SK-N-SH (cell line): ENCODE results near the gene MALAT1. TPM values are rescaled to one million over a fixed set of nuclear protein-coding genes. Genes with fewer than 3 reads are reported as not detected.
A peak's percentile ranks its signal among the peaks of the same experiment; 100 is the strongest.

Experiments
- CTCF ChIA-PET: fragments of 300-600, 350-600 bp; formaldehyde crosslinking; extraction: SDS; loops from one replicate; lab custom pipeline; 2021; lab: Yijun Ruan, JAX
- POLR2A ChIA-PET: fragments of 350-600 bp; sonication (Branson Sonifier 250); formaldehyde crosslinking; extraction: SDS; loops from one replicate; lab custom pipeline; 2020; ENCODE audit warnings: antibody characterized with exemption, inconsistent platforms; lab: Yijun Ruan, JAX
- DNase-seq: peaks from one replicate; pipeline ENCODE4 v3.0.0; 2012
- H2AFZ ChIP-seq: fragments of 200-600 bp; sonication (generic); 2 replicates; pipeline ENCODE4 v1.8.1; 2016; ENCODE audit warnings: antibody characterized with exemption, mild to moderate bottlenecking, low read depth
- H3F3A ChIP-seq: fragments of 200-600 bp; sonication (generic); replicated peaks from 2 replicates; pipeline ENCODE3; 2016; ENCODE audit warnings: antibody characterized with exemption, mild to moderate bottlenecking; ENCODE audit not compliant: insufficient read depth
- H3K27ac ChIP-seq, 2 experiments: fragments of 200-500 bp in 1 of 2; fragments of 200-600 bp in 1 of 2; sonication (Bioruptor generic) in 1 of 2; sonication (generic), shearing (Covaris generic) in 1 of 2; 2 replicates each; pipeline versions ENCODE4 v1.5.1 to v1.6.1; 2014 to 2016; ENCODE audit warnings: low read depth in 2 of 2, inconsistent platforms in 1 of 2, low read length in 1 of 2, mild to moderate bottlenecking in 1 of 2, mixed read lengths in 1 of 2
- H3K27me3 ChIP-seq: fragments of 200-600 bp; sonication (generic), shearing (Covaris generic); 2 replicates; pipeline ENCODE4 v1.6.1; 2016; ENCODE audit warnings: mixed run types; ENCODE audit not compliant: insufficient read depth
- H3K36me3 ChIP-seq, 2 experiments: fragments of 200-500 bp in 1 of 2; fragments of 200-600 bp in 1 of 2; sonication (Bioruptor generic) in 1 of 2; sonication (generic) in 1 of 2; replicated peaks in 1 of 2; 2 replicates each; pipeline versions ENCODE3 to v1.5.1; 2014 to 2016; ENCODE audit warnings: low read length in 1 of 2, mild to moderate bottlenecking in 1 of 2; ENCODE audit not compliant: insufficient read depth in 2 of 2, control insufficient read depth in 1 of 2
- H3K4me1 ChIP-seq, 2 experiments: fragments of 200-500 bp in 1 of 2; fragments of 200-600 bp in 1 of 2; sonication (Bioruptor generic) in 1 of 2; sonication (generic), shearing (Covaris generic) in 1 of 2; 2 replicates each; pipeline versions ENCODE4 v1.5.1 to v1.6.1; 2014 to 2016; ENCODE audit warnings: low read depth in 1 of 2, low read length in 1 of 2, mixed run types in 1 of 2; ENCODE audit not compliant: insufficient read depth in 2 of 2, control insufficient read depth in 1 of 2
- H3K4me2 ChIP-seq: fragments of 200-600 bp; sonication (generic), shearing (Covaris generic); 2 replicates; pipeline ENCODE4 v1.6.1; 2017; ENCODE audit warnings: mixed run types
- H3K4me3 ChIP-seq, 2 experiments: fragments of 200-500 bp in 1 of 2; fragments of 200-600 bp in 1 of 2; sonication (Bioruptor generic) in 1 of 2; sonication (generic), shearing (Covaris generic) in 1 of 2; 2 replicates each; pipeline versions ENCODE4 v1.5.1 to v1.8.1; 2014 to 2016; ENCODE audit warnings: low read depth in 2 of 2, inconsistent platforms in 1 of 2, low read length in 1 of 2, mild to moderate bottlenecking in 1 of 2, mixed read lengths in 1 of 2, moderate library complexity in 1 of 2
- H3K79me2 ChIP-seq: fragments of 200-600 bp; sonication (generic); 2 replicates; pipeline ENCODE4 v1.8.1; 2017; ENCODE audit warnings: mild to moderate bottlenecking; ENCODE audit not compliant: insufficient read depth
- H3K9ac ChIP-seq: fragments of 200-600 bp; sonication (generic); 2 replicates; pipeline ENCODE4 v1.6.1; 2017; ENCODE audit warnings: mixed run types
- H3K9me2 ChIP-seq: fragments of 200-600 bp; sonication (generic); 2 replicates; pipeline ENCODE4 v1.6.1; 2017; ENCODE audit warnings: mixed run types
- H3K9me3 ChIP-seq: fragments of 200-600 bp; sonication (generic); 2 replicates; pipeline ENCODE4 v1.6.1; 2017; ENCODE audit warnings: mixed run types, mild to moderate bottlenecking, moderate library complexity
- H4K20me1 ChIP-seq: fragments of 200-600 bp; sonication (generic); 2 replicates; pipeline ENCODE4 v1.6.1; 2017; ENCODE audit warnings: mild to moderate bottlenecking, mixed run types; ENCODE audit not compliant: insufficient read depth
- CHD2 ChIP-seq: fragments of 150-350 bp; IDR thresholded peaks from 2 replicates; pipeline ENCODE4 v1.6.1; 2018; ENCODE audit warnings: low read length; ENCODE audit not compliant: partially characterized antibody
- CTCF ChIP-seq: fragments of 200-600 bp; sonication (generic); IDR thresholded peaks from 2 replicates; pipeline ENCODE4 v1.6.1; 2017; ENCODE audit warnings: antibody characterized with exemption, mild to moderate bottlenecking, moderate library complexity
- ELF1 ChIP-seq: IDR thresholded peaks from 2 replicates; pipeline ENCODE4 v1.4.0; 2012
- JUND ChIP-seq: IDR thresholded peaks from 2 replicates; pipeline ENCODE4 v1.4.0; 2012
- MAX ChIP-seq: IDR thresholded peaks from 2 replicates; pipeline ENCODE4 v1.4.0; 2012; ENCODE audit warnings: low read depth
- NRF1 ChIP-seq: IDR thresholded peaks from 2 replicates; pipeline ENCODE4 v1.6.1; 2012; ENCODE audit warnings: low read depth, mild to moderate bottlenecking, low read length
- RCOR1 ChIP-seq: fragments of 150-350 bp; IDR thresholded peaks from 2 replicates; pipeline ENCODE4 v1.6.1; 2017; ENCODE audit warnings: antibody characterized with exemption, low read length
- TAF1 ChIP-seq: IDR thresholded peaks from 2 replicates; pipeline ENCODE4 v1.6.1; 2012; ENCODE audit warnings: low read depth, mild to moderate bottlenecking, low read length, moderate library complexity, borderline replicate concordance
- TCF12 ChIP-seq: IDR thresholded peaks from 2 replicates; pipeline ENCODE4 v1.4.0; 2012
- TEAD4 ChIP-seq: IDR thresholded peaks from 2 replicates; pipeline ENCODE4 v1.4.0; 2012; ENCODE audit warnings: mild to moderate bottlenecking, borderline replicate concordance; ENCODE audit not compliant: insufficient read depth
- WGBS: methylation state at CpG from one replicate; pipeline ENCODE4 v1.1.6; 2017; ENCODE audit warnings: low lambda C conversion rate; 5-methylcytosine and 5-hydroxymethylcytosine counted together
- polyA plus RNA-seq, 3 experiments: library from polyadenylated mRNA; depleted of rRNA; stranded (reverse); fragments of >200 nt; gene quantifications; 2 replicates each; pipeline ENCODE4 v1.2.3, GENCODE V29; 2012

MALAT1 gene
- polyA plus RNA-seq, 1 of the 3 experiments (the other 2 are of a cell fraction) = 285 TPM

- no peak for TF ChIP-seq CHD2
- TF ChIP-seq TCF12 = peak; percentile 82
- peak; percentile 40; the same call in 1 of the 2 replicates for TF ChIP-seq TAF1
- TF ChIP-seq JUND = peak; percentile 17
- TF ChIP-seq ELF1 = no peak
- no peak for TF ChIP-seq RCOR1
- peak; percentile 88 for TF ChIP-seq TEAD4
Observed at GRCh38 chr11:65489035-65489705, 9.7 kb upstream of the MALAT1 start (continued).

GRCh38 chr11:65489706-65490320 is 9.0 kb upstream of the MALAT1 start:
- Histone ChIP-seq H3K27ac (peak overlapping the region; percentile 100), H3K4me3 (no peak overlapping the region; a peak in 1 of 4 replicates), H3K9me2 (no peaks in the 10 kb centered on the region), H3K9me3 (no peaks in the 10 kb centered on the region), H3K27me3 (no peaks in the 10 kb centered on the region), H3K79me2 (peaks cover 75% of the 10 kb centered on the region), H3K36me3 (no peaks in the 10 kb centered on the region), H4K20me1 (no peaks in the 10 kb centered on the region), H3K4me2 (peak overlapping the region; percentile 83), H3F3A (peaks cover 88% of the 10 kb centered on the region), H3K4me1 (peaks cover 86 to 92% of the 10 kb centered on the region in 2 experiments), H3K9ac (peak overlapping the region; percentile 95), H2AFZ (no peak overlapping the region)
- DNase-seq = no peak
- 36% methylated on average over 7 of the region's 8 CpGs for WGBS
- TF ChIP-seq NRF1 (no peak), MAX (0 out of 2 replicates have a peak, but pooled peaks have one; percentile 7)
- ChIA-PET POLR2A (interaction anchor here (10.5 to 26.8 kb wide), 3 partner anchors 13 to 67 kb away, joined by 283 to 1027 read pairs (median 591); partner anchors contain the start of genes MALAT1 and NEAT1), CTCF (interaction anchor here (1.0 to 8.3 kb wide), 6 partner anchors 9 to 67 kb away, joined by 3 to 58 read pairs (median 6); partner anchors contain the start of genes MALAT1 and NEAT1)

- CTCF ChIA-PET = interaction anchor here (1.0 to 8.3 kb wide), 10 partner anchors 7 to 75 kb away, joined by 3 to 58 read pairs (median 4); partner anchors contain the start of genes MALAT1 and NEAT1
- H3K9me2 ChIP-seq = no peaks in the 10 kb centered on the region
- peak overlapping the region; percentile 88 to 100 for H3K27ac ChIP-seq
- H3K79me2 ChIP-seq = peaks cover 75% of the 10 kb centered on the region
- no peaks in the 10 kb centered on the region for H3K36me3 ChIP-seq
- POLR2A ChIA-PET = interaction anchor here (10.5 to 26.8 kb wide), 3 partner anchors 11 to 69 kb away, joined by 283 to 1027 read pairs (median 591); partner anchors contain the start of genes MALAT1 and NEAT1
- no peak for DNase-seq
- peak overlapping the region; percentile 95 for H3K9ac ChIP-seq
- no peaks in the 10 kb centered on the region for H4K20me1 ChIP-seq
- 76% methylated on average over 3 of the region's 3 CpGs for WGBS
- peaks cover 84% of the 10 kb centered on the region for H3F3A ChIP-seq
- peak overlapping the region in 1 of 2 experiments; percentile 40; a peak in 1 of 4 replicates for H3K4me3 ChIP-seq
- H2AFZ ChIP-seq = no peak overlapping the region
- no peak for TF ChIP-seq TCF12
- TF ChIP-seq CTCF = peak; percentile 11; the same call in 1 of the 2 replicates
- no peaks in the 10 kb centered on the region for H3K9me3 ChIP-seq
- H3K4me1 ChIP-seq = peaks cover 77 to 85% of the 10 kb centered on the region in 2 experiments
- H3K27me3 ChIP-seq = no peaks in the 10 kb centered on the region
- peak overlapping the region; percentile 83 for H3K4me2 ChIP-seq
Observed at GRCh38 chr11:65491163-65491465, 7.7 kb upstream of the MALAT1 start.
